ENCODE results near the gene KIF2C. TPM values are rescaled to one million over a fixed set of nuclear protein-coding genes. Genes with fewer than 3 reads are reported as not detected.

Gene KIF2C
- total RNA-seq, 1 donor from 2014 or later: 0.79 TPM

DNA sequence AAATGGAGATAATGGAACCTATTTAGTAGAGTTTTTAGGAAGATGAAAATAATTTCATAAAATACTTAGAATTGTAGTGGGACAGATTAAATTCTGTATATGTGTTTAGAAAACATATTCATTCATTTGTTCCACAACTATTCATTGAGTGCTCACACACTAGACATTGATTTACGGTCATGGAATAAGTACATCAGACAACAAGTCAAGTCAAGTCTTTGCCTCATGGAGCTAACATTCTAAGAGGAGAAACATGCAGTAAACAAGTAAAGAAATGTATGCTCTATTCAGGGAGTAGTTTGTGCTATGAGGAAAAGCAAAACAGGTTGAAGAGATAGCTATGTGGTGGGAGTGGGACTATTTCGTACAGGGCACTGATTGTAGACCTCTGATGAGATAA lies 77.7 kb downstream of the KIF2C start:
- TF ChIP-seq CTCF (IDR thresholded peaks at IDR 0.05; ENCODE audit: insufficient read depth, low read length, severe bottlenecking): no peak
- no peaks in the 10 kb centered on the region for H3K27me3 ChIP-seq (ENCODE audit: control insufficient read depth, insufficient read depth, low read length)
- H3K4me3 ChIP-seq (ENCODE audit: low read depth, low read length): no peak overlapping the region
- no peak for FAIRE-seq
- no peak for DNase-seq (ENCODE audit: low read depth)
- no peaks in the 10 kb centered on the region for H3K36me3 ChIP-seq (ENCODE audit: control insufficient read depth, insufficient read depth, low read length)

Other genes with a start within 250 kb of the KIF2C start
- gene TMEM53, start 65.4 kb upstream of the KIF2C start, total RNA-seq: 6.1 and 8.3 TPM in 2 replicates
- 0.38 TPM in 1 of 2 replicates, not detected in the other for gene ARMH1, start 65.1 kb upstream of the KIF2C start, total RNA-seq
- gene RNU5D-1, start 8.7 kb upstream of the KIF2C start, total RNA-seq: not detected in 2 replicates
- 2,098 and 3,387 TPM in 2 replicates for gene RPS8, start 35.7 kb downstream of the KIF2C start, total RNA-seq
- gene BEST4, start 48.3 kb downstream of the KIF2C start, total RNA-seq: 0.13 TPM in 1 of 2 replicates, not detected in the other
- 14.2 and 19.5 TPM in 2 replicates for gene PLK3, start 60.5 kb downstream of the KIF2C start, total RNA-seq
- gene DYNLT4, start 67.5 kb downstream of the KIF2C start, total RNA-seq: not detected in 2 replicates
- gene BTBD19, start 68.7 kb downstream of the KIF2C start, total RNA-seq: 0.53 and 0.77 TPM in 2 replicates
- under 0.01 TPM in 1 of 2 replicates, not detected in the other for gene PTCH2, start 103.4 kb downstream of the KIF2C start, total RNA-seq
- gene EIF2B3, start 246.8 kb downstream of the KIF2C start, total RNA-seq: 16.9 and 23.4 TPM in 2 replicates

Measured in bronchial epithelial cell (primary cell).